HG02623 (cell line): ENCODE measurements around the gene OR4D2.
"Not testable (repeated sequence)": the region's sequence is repeated elsewhere in the genome, so short reads cannot be mapped to it uniquely, and the experiment has no call there.

Experiments
- ATAC-seq: cut with Tn5 transposase; IDR thresholded peaks from one replicate; pipeline ENCODE4 v1.9.1; 2021; ENCODE audit warnings: moderate library complexity; ENCODE audit not compliant: unreplicated experiment

OR4D2 gene

GRCh38 chr17:58166682-58167081, at the start of gene OR4D2:
TSS of gene OR4D2 (plus strand) at chr17:58166982. CDS start at chr17:58169656, 2,674 bp downstream.
- no peak for ATAC-seq

DNA sequence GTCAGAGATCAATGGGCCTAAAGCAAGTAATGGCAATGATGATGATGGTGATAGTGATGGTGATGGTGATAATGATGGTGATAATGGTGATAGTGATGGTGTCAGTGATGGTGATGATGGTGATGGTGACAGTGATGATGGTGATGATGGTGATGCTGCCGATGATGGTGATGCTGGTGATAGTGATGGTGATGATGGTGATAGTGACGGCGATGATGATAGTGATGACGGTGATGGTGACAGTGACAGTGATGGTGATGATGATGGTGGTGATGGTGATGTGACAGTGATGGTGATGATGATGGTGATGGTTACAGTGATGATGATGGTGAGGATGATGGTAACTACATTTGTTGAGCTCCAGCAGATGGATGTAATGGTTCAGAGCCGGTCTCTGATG, 49.4 kb upstream of the OR4D2 start:
- no peak for ATAC-seq

DNA sequence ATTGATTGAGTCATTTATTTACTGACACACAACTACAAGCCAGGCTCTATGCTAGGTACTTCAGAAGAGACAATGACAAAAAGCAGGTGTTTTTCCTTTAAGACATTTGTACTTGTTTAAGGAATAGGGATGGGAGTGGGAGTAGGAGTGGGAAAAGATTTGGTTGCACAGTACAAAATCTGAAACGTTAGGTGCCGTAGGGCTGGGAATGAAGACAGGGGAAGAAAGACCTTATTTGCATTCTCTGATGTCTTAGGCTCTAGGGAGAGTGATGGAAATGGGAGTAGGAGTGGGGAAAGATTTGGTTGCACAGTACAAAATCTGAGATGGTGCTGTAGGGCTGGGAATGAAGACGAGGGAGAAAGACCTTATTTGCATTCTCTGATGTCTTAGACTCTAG, 47.3 kb upstream of the OR4D2 start:
- no peak for ATAC-seq

- no peak for ATAC-seq
Measured at GRCh38 chr17:58120195-58120822, 46.5 kb upstream of the OR4D2 start.

- no peak for ATAC-seq
Measured at GRCh38 chr17:58121925-58122324, 44.9 kb upstream of the OR4D2 start.

- ATAC-seq, result no peak
Measured at GRCh38 chr17:58127846-58128245, 38.9 kb upstream of the OR4D2 start.

DNA sequence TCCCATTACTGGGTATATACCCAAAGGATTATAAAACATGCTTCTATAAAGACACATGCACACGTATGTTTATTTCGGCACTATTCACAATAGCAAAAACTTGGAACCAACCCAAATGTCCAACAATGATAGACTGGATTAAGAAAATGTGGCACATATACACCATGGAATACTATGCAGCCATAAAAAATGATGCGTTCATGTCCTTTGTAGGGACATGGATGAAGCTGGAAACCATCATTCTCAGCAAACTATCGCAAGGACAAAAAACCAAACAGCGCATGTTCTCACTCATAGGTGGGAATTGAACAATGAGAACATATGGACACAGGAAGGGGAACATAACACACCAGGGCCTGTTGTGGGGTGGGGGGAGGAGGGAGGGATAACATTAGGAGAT, 34.1 kb upstream of the OR4D2 start:
- not testable (repeated sequence) for ATAC-seq

GRCh38 chr17:58136669-58137279, 30.0 kb upstream of the OR4D2 start:
- ATAC-seq, result no peak

DNA sequence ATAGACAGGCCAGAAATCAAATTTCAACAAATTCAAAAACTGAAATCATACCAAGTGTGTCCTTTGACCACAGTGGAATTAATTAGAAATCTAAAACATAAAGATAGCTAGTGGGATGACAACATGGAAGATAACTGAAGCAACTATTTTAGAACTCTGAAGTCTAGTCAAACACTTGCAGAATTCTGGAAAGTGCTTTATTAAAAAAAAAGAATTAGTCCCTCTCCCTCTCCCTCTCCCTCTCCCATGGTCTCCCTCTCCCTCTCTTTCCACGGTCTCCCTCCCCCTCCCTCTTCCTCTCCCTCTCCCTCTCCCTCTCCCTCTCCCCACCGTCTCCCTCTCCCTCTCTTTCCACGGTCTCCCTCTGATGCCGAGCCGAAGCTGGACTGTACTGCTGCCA, 25.3 kb upstream of the OR4D2 start:
- ATAC-seq, result no peak

- ATAC-seq, result not testable (repeated sequence)
Measured at GRCh38 chr17:58143335-58143734, 23.4 kb upstream of the OR4D2 start.

GRCh38 chr17:58144801-58145200, 22.0 kb upstream of the OR4D2 start:
- ATAC-seq, result no peak

DNA sequence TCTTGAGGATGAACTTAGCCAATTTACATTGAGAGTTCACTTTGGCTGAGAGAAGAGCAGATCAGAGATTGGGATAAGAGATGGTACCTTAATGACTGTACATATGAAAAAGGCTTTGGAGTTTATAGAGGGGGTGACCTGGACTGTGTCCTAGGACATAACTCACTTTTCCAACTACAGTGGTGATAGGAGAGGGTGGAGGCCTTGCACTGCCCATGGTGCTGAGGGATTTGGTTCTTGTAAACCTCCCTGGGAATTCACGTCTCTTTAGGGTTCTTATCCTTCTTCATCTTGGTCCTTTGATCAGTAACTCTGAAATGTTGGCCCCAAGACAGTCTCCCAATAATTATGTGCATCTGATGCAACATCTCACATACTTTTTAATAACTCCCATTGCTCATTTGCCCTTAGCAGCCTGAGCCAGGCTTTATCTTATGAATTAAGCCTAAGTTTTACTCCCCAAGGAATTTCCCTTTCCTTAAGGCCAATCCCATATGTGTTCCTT, 18.8 kb upstream of the OR4D2 start, which contains the start of gene OR4D1:
Gene OR4D1, plus strand, starts transcription at position 455 of the 505 bp plus-strand sequence. CDS start 6,770 bp downstream, outside the sequence.
- no peak for ATAC-seq

DNA sequence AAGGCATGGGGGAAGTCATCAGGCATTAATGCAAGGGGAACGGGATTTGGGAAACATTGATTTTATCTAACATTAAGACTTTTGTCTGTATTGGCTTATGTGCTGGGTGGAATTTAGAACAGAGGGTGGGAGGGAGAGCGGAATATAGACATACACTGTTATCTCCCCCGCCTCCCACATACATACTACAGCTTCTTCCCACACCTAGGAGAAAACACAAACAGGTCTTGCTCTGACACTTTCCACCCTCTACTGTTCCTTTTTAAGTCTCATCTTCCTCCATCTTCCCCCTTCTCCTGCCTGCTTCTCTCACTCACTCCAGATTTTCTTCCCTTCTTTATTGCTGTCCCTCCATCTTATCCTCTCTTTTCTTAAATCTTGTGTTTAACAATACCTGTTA, 18.2 kb upstream of the OR4D2 start:
- ATAC-seq, result no peak

GRCh38 chr17:58150394-58150793, 16.4 kb upstream of the OR4D2 start:
- ATAC-seq, result no peak

DNA sequence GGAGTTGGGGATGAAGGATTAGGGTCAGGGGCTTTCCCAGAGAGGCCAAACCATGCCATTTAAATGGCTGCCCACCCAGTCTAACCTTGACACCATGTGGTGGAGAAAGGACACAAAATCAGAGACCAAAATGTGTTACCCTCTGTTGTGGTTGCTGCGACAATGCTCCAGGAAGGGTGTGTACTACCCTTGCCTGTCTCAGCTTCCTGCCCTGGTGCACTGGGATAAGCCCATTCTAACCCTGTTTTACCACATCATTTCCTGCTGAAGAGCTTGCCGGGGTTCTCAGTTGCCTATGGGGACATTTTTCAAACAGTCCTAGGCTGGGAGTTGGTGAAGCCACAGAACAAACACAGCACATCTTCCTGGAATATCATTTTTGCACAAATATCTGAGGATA, 13.7 kb upstream of the OR4D2 start:
- no peak for ATAC-seq

DNA sequence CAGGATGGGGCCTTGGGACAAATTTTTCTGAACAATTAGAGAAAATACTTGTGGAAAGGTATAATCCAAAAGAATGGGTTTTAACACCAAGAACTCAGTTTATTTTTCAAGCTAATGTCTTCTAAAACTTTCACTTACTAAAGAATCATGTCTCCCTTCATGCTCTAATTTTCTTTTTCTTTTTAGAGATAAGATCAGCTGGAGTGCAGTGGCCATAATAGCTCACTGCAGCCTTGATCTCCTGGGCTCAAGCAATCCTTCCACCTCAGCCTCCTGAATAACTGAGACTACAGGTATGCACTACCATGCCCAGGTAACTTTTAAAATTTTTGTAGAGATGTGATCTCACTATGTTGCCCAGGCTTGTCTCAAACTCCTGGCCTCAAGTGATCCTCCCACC, 13.1 kb upstream of the OR4D2 start:
- ATAC-seq, result no peak

DNA sequence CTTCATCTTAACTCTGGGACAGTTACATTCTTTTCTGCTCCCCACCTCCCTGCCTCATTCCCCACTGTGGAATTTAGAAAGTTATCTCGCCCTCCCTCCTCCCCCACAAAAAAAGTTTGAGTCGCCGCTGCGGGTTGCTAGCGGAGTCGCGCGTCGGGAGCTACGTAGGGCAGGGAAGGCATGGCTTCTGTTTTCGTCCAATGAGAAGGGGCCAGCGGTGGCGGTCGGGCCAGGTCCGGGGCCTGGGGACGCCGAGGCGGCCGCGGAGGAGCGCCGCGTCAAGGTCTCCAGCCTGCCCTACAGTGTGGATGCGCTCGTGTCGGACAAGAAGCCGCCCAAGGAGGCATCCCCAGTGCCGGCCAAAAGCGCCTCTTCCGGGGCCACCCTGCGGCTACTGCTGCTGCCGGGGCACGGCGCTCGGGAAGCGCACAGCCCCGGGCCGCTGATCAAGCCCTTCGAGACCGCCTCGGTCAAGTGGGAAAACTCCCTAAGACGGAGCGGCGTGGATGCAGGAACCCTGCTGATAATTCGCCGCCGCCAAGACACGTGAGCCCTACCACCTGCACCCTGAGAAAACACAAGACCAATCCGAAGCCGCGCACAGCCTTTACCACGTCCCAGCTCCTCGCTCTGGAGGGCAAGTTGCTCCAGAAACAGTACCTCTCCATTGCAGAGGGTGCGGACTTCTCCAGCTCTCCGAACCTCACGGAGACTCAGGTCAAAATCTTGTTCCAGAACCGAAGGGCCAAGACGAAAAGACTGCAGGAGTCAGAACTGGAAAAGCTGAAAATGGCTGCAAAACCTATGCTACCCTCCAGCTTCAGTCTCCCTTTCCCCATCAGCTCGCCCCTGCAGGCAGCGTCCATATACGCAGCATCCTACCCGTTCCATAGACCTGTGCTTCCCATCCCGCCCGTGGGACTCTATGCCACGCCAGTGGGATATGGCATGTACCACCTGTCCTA, 9.7 kb upstream of the OR4D2 start:
- ATAC-seq, result no peak

DNA sequence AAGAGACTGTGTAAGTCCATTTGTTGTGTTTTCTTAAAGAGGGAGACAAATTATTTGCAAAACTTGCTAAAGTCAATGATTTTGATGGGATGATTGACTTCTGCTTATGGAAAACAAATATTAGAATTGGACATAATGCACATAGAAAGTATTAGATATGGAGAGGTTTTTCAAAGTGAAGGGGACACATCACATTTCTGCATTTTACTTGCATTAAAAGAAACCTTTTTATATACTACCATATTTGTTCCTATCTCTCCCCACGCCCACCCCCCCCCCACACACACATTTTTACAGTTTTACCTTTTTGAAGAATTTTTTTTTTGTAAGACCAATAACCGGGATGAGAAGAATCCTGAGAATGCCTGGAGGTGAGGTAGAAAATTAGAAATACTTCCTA, 8.6 kb upstream of the OR4D2 start:
- ATAC-seq, result no peak

DNA sequence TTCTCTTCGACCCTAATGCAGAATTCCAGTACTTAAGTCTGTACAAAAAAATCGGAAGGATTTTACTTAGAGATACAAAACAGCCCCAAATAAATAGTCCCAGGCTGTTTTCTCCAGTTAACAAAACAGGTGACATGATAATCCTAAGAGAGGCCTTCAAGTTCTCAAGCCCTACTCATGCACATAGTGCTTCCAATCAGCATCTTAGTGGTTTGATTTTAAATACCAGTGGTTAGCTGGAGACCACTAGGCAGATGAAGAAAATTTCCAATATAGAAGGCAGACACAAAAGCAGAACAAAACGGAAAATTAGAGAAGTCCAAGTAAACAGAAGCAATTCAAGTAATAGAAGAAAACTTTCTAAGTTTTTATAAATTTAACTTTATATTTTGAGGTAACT, 5.2 kb upstream of the OR4D2 start:
- ATAC-seq, result no peak

GRCh38 chr17:58165981-58166380, 801 bp upstream of the OR4D2 start:
- no peak for ATAC-seq

DNA sequence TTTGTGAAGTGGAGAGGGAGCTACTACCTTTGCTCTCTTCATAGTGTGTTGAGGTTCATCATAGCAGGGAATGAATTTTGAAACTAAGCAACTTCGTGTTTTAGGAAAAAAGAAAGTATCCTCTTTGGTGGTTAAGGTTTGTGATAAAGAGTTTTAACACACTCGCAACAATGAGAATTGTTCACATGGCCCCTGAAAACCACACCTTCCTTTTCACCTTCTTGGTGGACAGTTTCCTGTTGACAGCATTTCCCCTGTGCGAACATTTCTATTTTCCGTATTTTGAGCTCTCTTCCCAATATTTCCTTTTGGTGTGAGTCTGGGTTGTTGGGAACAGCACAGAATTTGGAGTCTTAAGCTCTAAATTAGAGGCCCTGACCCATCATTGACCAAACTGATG, 3.8 kb downstream of the OR4D2 start:
- ATAC-seq, result no peak
